ENCODE results near the gene MLPH.
A peak's percentile ranks its signal among the peaks of the same experiment; 100 is the strongest.
"Not testable (repeated sequence)": the region's sequence is repeated elsewhere in the genome, so short reads cannot be mapped to it uniquely, and the experiment has no call there.

MLPH gene

GRCh38 chr2:237459226-237459625 lies 27.8 kb upstream of the MLPH start:
- DNase-seq: no peak

- no peak for DNase-seq
Measured at GRCh38 chr2:237459741-237460174, 27.3 kb upstream of the MLPH start.

GRCh38 chr2:237464757-237465391 lies 22.2 kb upstream of the MLPH start:
- DNase-seq: no peak

- DNase-seq: no peak
Measured at GRCh38 chr2:237465515-237466148, 21.4 kb upstream of the MLPH start.

GRCh38 chr2:237466211-237466610 lies 20.8 kb upstream of the MLPH start:
- no peak for DNase-seq

- no peak for DNase-seq
Measured at GRCh38 chr2:237467447-237468179, 19.4 kb upstream of the MLPH start.

- not testable (repeated sequence) for DNase-seq
Measured at GRCh38 chr2:237469410-237469809, 17.6 kb upstream of the MLPH start.

GRCh38 chr2:237469849-237470248 lies 17.2 kb upstream of the MLPH start:
- no peak for DNase-seq

- DNase-seq: no peak
Measured at GRCh38 chr2:237470914-237471313, 16.1 kb upstream of the MLPH start.

GRCh38 chr2:237471438-237472186 lies 15.4 kb upstream of the MLPH start:
- peak; percentile 39 for DNase-seq

- DNase-seq: no peak
Measured at GRCh38 chr2:237472187-237472712, 14.8 kb upstream of the MLPH start.

- no peak for DNase-seq
Measured at GRCh38 chr2:237472909-237473877, 13.9 kb upstream of the MLPH start.

- DNase-seq: peak; percentile 2
Measured at GRCh38 chr2:237473878-237474441, 13.1 kb upstream of the MLPH start.

- DNase-seq: no peak
Measured at GRCh38 chr2:237474442-237474911, 12.6 kb upstream of the MLPH start.

GRCh38 chr2:237474931-237475703 lies 11.9 kb upstream of the MLPH start:
- peak; percentile 77 for DNase-seq

- peak; percentile 18 for DNase-seq
Measured at GRCh38 chr2:237475704-237476141, 11.3 kb upstream of the MLPH start.

GRCh38 chr2:237478095-237478494 lies 9.0 kb upstream of the MLPH start:
- DNase-seq: no peak

GRCh38 chr2:237478979-237479378 lies 8.1 kb upstream of the MLPH start:
- DNase-seq: no peak

- no peak for DNase-seq
Measured at GRCh38 chr2:237479747-237480146, 7.3 kb upstream of the MLPH start.

- no peak for DNase-seq
Measured at GRCh38 chr2:237480556-237480955, 6.5 kb upstream of the MLPH start.
